ENCODE data around the gene CAMSAP1.
"Not testable (repeated sequence)": the region's sequence is repeated elsewhere in the genome, so short reads cannot be mapped to it uniquely, and the experiment has no call there.

CAMSAP1 gene

DNA sequence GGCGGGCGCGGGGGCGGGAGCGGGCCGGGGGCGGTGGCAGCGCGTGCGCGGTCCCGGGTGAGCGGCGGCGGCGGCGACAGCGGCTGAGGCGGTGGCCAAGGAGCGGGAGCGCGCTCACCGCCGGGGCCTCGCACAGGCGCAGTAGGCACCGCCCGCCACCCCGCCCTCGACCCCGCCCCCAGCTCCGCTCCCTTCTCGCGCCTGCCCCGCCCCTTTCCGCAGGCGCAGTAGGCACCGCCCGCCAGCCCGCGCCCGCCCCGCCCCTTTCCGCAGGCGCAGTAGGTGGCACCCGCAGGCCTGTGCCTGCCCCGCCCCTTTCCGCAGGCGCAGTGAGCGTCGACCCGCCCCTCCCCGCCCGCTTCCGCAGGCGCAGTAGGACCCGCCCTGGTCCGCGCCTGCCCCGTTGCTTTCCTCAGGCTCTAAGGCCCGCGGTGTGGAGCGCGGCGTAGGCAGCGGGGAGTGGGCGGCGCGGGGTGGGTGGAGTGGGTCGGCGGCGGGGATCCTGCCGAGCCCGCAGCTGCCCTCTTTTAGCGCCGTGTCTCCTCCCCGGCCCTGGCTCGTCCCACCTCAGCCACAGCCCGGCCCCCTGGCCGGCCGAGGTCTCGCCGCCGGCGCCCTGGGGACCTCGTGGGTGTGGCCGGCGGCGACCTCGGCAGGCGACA is at the start of gene CAMSAP1:
Gene CAMSAP1 (minus strand): TSS at position 116 of the 662 bp plus-strand sequence. CDS start 387 bp downstream, outside the sequence.
- DNase-seq: peak; percentile 98

DNA sequence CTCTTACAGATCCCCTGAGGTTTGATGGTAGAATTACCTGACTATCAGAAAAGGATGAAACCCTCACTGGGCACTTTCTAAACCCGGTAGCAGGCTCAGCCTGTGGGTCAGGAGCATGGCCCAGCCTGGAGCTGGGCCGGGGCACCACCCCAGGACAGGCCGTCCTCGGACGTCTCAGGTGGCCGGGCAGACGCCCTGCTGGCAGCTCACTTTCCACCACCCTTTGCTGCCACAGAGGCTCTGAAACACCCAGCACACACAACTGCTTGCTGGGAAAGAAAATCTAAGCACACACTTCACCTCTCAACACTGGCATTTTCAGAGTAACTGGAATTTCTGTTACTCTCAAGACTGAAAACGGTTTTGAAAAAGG is 49.4 kb upstream of the CAMSAP1 start:
- DNase-seq: no peak

DNA sequence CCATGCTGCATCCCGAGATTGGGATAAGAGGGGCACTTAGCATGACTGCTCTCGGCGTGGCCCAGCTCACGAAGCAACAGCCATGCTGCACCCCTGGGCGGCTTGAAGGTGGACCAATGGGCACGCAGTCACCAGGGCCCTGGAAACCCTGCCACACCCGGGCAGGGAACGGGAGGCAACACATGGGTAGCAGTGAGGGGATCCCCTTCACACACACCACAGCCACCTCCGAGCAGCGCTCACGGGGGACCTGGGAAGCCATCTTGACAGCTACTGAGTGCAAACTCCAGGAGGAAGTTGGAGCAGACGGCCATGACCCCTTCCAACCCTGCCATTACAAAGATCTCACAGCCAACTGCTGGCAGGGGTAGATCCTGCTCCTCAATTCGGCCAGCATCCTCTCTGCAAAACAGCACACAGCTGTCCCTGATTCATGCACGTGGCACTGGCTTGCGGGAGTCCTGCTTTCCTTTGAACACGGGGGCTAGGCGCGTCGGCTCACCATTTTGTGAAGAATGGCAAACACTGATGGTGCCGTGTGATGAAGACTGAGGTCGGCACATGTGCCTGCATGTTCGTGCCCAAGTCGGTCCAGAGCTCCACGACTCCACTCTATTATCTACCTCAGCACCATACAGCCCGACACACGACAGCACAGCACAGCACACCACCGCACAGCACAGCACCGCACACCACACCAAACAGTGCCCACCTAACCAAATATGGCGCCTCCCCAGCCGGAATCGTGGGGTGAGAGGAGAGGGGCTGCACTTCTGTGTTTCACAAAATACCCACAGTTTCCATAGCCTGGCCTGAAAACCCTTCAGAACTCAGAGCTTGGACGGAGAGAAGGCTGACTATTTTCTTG is 48.8 kb upstream of the CAMSAP1 start:
- no peak for DNase-seq

DNA sequence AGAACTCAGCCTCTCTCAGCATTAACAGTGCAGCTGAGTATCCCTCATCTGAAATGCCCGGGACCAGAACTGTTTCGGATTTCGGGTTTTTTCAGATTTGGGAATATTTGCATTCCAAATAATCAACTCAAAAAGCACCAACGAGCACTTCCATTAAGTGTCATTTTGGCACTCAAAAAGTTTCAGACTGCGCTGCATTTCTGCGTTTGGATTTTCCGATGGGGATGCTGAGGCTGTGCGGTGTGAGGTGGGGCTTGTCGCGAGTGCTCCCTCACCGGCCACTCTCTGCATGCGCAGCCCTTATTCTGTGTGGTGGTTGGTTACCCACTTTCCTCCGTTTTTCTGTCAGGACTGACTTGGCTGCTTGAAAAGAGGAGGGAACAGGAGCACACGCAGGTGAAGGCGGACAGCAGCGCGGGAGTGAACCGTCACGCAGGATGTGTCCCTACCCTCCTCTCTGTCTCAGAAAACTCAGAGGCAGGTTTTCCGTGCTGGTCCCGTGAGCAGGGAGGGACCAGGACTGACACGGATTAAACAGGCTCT is 45.4 kb upstream of the CAMSAP1 start:
- no peak for DNase-seq

GRCh38 chr9:135951889-135952663 is 44.7 kb upstream of the CAMSAP1 start:
- peak; percentile 65 for DNase-seq

DNA sequence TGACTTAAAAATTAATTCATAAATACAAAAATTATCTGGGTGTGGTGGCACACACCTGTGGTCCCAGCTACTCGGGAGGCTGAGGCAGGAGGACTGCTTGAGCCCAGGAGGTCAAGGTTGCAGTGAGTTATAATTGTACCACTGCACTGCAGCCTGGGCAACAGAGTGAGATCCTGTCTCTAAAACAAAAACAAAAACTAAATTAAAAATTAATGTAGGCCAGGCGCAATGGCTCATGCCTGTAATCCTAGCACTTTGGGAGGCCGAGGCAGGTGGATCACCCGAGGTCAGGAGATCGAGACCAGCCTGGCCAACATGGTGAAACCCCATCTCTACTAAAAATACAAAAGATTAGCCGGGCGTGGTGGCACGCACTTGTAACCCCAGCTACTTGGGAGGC is 44.0 kb upstream of the CAMSAP1 start:
- DNase-seq: not testable (repeated sequence)

- not testable (repeated sequence) for DNase-seq
Measured at GRCh38 chr9:135950841-135951240, 43.5 kb upstream of the CAMSAP1 start.

DNA sequence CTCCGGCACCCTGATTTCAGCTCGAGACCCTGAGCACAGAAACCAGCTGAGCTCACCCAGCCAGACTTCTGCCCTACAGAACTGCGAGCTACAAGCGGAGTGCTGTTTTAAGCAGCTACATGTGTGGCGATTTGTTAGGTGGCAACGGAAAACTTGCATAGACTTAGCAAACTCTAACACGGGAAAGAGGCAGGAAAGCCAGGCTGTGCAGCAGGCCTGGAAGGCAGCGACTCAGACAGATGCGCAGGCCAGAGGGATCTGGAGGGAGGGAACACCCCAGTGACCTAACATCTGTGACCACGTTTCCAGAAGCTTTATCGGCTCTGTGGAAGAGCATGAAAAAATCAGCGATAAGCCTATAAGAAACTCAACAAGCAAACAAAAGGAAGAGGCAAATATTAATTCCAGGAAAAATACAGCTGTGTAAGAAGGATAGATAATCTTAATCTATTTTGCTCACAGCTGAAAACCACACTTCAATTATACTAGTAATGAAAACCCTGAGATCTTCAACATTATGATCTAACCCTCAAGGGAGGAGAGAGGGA is 42.9 kb upstream of the CAMSAP1 start:
- no peak for DNase-seq

- DNase-seq: no peak
Measured at GRCh38 chr9:135949501-135950134, 42.3 kb upstream of the CAMSAP1 start.

- no peak for DNase-seq
Measured at GRCh38 chr9:135948968-135949367, 41.6 kb upstream of the CAMSAP1 start.

- no peak for DNase-seq
Measured at GRCh38 chr9:135948446-135948845, 41.1 kb upstream of the CAMSAP1 start.

DNA sequence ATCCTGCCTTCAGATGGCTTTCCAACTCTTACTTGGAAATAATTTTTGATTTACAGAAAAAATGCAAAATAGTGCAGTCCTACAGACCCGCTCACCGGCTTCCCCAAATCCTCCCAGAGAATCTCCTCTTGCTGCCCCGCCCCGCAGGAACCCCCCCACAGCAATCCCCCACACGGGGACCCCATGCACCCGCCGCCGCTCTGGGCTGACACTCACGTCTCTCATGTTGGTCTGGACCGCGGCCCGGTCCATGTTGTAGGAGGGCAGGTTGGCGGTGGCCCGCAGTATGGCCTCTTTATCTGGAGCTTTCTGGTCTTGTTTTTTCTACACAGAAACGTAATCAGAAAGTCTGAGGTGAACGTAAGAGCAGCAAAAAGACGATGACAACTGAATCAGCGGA is 40.2 kb upstream of the CAMSAP1 start:
- DNase-seq: no peak

GRCh38 chr9:135947105-135947504 is 39.8 kb upstream of the CAMSAP1 start:
- not testable (repeated sequence) for DNase-seq

DNA sequence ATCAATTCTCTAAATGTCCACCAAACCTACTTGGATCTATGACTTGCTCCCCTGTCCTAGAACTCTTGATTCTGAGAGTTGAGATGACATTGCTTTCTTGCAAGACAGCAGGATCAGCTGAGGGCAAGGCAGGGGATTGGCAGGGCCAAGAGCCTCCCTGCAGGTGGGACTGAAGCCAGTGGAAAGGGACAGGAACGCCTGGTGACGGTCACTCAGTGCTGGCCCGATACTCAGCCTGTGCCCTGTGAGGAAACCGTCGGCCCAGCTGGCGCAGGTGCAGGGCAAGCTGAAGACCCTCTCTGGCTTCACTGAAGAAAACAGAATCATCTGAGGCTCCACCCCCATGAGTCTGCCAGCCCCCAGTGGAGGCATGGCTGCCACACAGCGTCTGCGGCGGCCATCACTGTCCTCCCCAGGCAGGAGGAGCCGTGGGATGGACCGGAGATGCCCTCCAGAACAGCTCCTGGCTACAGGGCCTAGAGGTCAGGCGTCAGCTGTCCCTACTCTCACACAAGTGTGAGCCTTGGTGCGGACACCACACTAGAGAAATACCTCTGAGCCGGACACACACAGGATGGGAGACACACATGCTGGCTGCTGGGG is 39.1 kb upstream of the CAMSAP1 start:
- no peak for DNase-seq

DNA sequence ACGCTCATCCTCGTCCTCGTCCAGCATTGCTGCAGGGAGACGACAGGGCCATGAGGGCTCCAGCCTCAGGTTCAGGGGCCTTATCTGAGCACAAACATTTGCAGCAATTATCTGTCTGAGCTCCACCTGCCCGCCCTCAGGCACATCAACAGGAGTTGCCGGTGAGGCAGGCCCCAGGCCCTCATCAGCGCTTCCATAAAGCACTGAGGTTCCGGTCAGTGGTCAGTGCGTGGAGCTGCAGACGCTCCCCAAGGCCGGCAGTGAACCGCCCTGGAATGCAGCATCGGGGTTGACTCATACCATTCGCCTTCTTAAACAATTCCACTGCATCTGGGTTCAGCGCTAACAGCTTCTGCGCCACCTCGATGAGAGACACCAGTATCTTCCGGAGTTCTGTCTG is 38.6 kb upstream of the CAMSAP1 start:
- DNase-seq: no peak

GRCh38 chr9:135944444-135945252 is 37.3 kb upstream of the CAMSAP1 start:
- no peak for DNase-seq

DNA sequence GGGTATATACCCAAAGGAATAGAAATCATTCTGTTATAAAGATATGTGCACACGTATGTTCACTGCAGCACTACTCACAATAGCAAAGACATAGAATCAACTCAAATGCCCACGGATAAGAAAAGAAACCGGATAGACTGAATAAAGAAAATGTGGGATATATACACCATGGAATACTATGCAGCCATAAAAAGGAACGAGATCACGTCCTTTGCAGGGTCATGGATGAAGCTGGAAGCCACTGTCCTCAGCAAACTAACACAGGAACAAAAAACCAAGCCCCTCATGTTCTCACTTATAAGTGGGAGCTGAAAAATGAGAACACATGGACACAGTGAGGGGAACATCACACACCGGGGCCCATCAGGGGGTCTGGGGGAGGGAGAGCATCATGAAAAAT is 36.3 kb upstream of the CAMSAP1 start:
- DNase-seq: not testable (repeated sequence)

DNA sequence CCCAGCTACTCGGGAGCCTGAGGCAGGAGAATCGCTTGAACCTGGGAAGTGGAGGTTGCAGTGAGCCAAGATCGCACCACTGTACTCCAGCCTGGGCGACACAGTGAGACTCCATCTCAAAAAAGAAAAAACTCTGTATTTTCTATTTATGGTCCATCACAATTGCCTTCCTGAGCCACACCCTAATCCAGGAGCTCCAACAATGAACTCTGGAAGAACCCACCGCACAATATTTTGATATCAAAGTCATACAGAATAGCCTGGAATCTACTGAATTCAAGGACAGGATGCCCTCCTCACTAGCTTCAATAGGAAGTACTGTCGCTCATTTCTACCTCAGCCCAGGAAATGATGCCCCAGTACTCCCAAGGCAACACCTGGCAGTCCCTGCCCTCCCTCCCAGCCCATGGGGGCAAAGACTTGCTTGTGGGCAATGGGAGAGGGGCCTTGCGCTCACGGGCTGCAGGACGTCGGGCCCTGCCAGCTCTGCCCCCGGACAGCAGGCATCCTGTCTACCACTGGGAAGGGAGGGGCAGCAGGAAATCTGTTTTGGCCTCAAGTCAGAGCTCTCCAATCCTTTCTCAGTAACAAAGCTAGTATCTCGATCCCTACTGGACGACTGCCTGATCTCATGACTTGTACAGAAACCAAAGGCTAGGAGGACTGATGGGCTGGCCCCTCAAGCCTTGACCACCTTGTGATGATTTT is 34.1 kb upstream of the CAMSAP1 start:
- no peak for DNase-seq

- DNase-seq: no peak
Measured at GRCh38 chr9:135939351-135940265, 32.3 kb upstream of the CAMSAP1 start.

All from femur (tissue), 1 donor.